NCI-H82 (cell line): ENCODE data around the gene PKN1.
"Not testable (repeated sequence)": the region's sequence is repeated elsewhere in the genome, so short reads cannot be mapped to it uniquely, and the experiment has no call there.

Experiments
- DNase-seq: peaks from one replicate; lab custom pipeline; 2025; lab: John Stamatoyannopoulos, UW

PKN1 gene

GRCh38 chr19:14432791-14433553, at the start of gene PKN1:
Gene PKN1 (plus strand): TSS chr19:14433306. CDS start chr19:14433522, 216 bp downstream.
- DNase-seq = peak; percentile 86

GRCh38 chr19:14383661-14384555, 49.2 kb upstream of the PKN1 start:
- DNase-seq = no peak

GRCh38 chr19:14385492-14385891, 47.6 kb upstream of the PKN1 start:
- no peak for DNase-seq

GRCh38 chr19:14390548-14390947, 42.6 kb upstream of the PKN1 start:
- no peak for DNase-seq

- DNase-seq = no peak
Measured at GRCh38 chr19:14391156-14391821, 41.8 kb upstream of the PKN1 start.

GRCh38 chr19:14393329-14393728, 39.8 kb upstream of the PKN1 start:
- peak; percentile 49 for DNase-seq

- DNase-seq = no peak
Measured at GRCh38 chr19:14394167-14394566, 38.9 kb upstream of the PKN1 start.

- no peak for DNase-seq
Measured at GRCh38 chr19:14395262-14395661, 37.8 kb upstream of the PKN1 start.

GRCh38 chr19:14395710-14396336, 37.3 kb upstream of the PKN1 start:
- no peak for DNase-seq

GRCh38 chr19:14396730-14397129, 36.4 kb upstream of the PKN1 start:
- DNase-seq = not testable (repeated sequence)

- DNase-seq = not testable (repeated sequence)
Measured at GRCh38 chr19:14397168-14397567, 35.9 kb upstream of the PKN1 start.

- DNase-seq = no peak
Measured at GRCh38 chr19:14400951-14401431, 32.1 kb upstream of the PKN1 start.

- no peak for DNase-seq
Measured at GRCh38 chr19:14401468-14402195, 31.5 kb upstream of the PKN1 start.

- no peak for DNase-seq
Measured at GRCh38 chr19:14402332-14403144, 30.6 kb upstream of the PKN1 start.

GRCh38 chr19:14403145-14403930, 29.8 kb upstream of the PKN1 start:
- not testable (repeated sequence) for DNase-seq

- DNase-seq = no peak
Measured at GRCh38 chr19:14404312-14404711, 28.8 kb upstream of the PKN1 start.

GRCh38 chr19:14405380-14405757, 27.7 kb upstream of the PKN1 start:
- DNase-seq = no peak

- peak; percentile 99 for DNase-seq
Measured at GRCh38 chr19:14405758-14406644, 27.1 kb upstream of the PKN1 start.
